HG02678 (cell line): ENCODE measurements around the gene HES1.

Experiments used
- ATAC-seq: cut with Tn5 transposase; IDR thresholded peaks from one replicate; pipeline ENCODE4 v1.9.1; 2021; ENCODE audit warnings: mild to moderate bottlenecking, moderate library complexity; ENCODE audit not compliant: unreplicated experiment

Gene HES1

GRCh38 chr3:194165271-194166018 is 29.5 kb downstream of the HES1 start:
- ATAC-seq = no peak

GRCh38 chr3:194166682-194167479 is 30.9 kb downstream of the HES1 start:
- no peak for ATAC-seq

GRCh38 chr3:194167480-194168282 is 31.7 kb downstream of the HES1 start:
- ATAC-seq = no peak

GRCh38 chr3:194168994-194169393 is 33.0 kb downstream of the HES1 start:
- ATAC-seq = no peak

- no peak for ATAC-seq
Measured at GRCh38 chr3:194169595-194169994, 33.6 kb downstream of the HES1 start.

GRCh38 chr3:194170793-194171192 is 34.8 kb downstream of the HES1 start:
- no peak for ATAC-seq

GRCh38 chr3:194174406-194174805 is 38.5 kb downstream of the HES1 start:
- ATAC-seq = no peak

- ATAC-seq = no peak
Measured at GRCh38 chr3:194174980-194175379, 39.0 kb downstream of the HES1 start.

GRCh38 chr3:194176274-194176991 is 40.5 kb downstream of the HES1 start:
- ATAC-seq = no peak

- ATAC-seq = no peak
Measured at GRCh38 chr3:194177141-194177540, 41.2 kb downstream of the HES1 start.

GRCh38 chr3:194178128-194178527 is 42.2 kb downstream of the HES1 start:
- no peak for ATAC-seq

- no peak for ATAC-seq
Measured at GRCh38 chr3:194178669-194179068, 42.7 kb downstream of the HES1 start.

GRCh38 chr3:194180570-194180969 is 44.6 kb downstream of the HES1 start:
- ATAC-seq = no peak

- no peak for ATAC-seq
Measured at GRCh38 chr3:194181612-194182529, 45.9 kb downstream of the HES1 start.

- ATAC-seq = no peak
Measured at GRCh38 chr3:194183271-194183670, 47.3 kb downstream of the HES1 start.

- ATAC-seq = no peak
Measured at GRCh38 chr3:194184265-194184751, 48.4 kb downstream of the HES1 start.

- no peak for ATAC-seq
Measured at GRCh38 chr3:194184801-194185200, 48.9 kb downstream of the HES1 start.

- ATAC-seq = no peak
Measured at GRCh38 chr3:194185221-194185620, 49.3 kb downstream of the HES1 start.

- ATAC-seq = no peak
Measured at GRCh38 chr3:194187233-194187944, 51.4 kb downstream of the HES1 start.
